ENCODE results near the gene CPM.
"Not testable (repeated sequence)": the region's sequence is repeated elsewhere in the genome, so short reads cannot be mapped to it uniquely, and the experiment has no call there.

CPM gene

GRCh38 chr12:68850390-68850789 lies 82.6 kb downstream of the CPM start:
- ATAC-seq (no peak), DNase-seq (no peak)

- no peak for ATAC-seq
- no peak for DNase-seq
These were observed 86.2 kb downstream of the CPM start for GRCh38 chr12:68846811-68847210.

GRCh38 chr12:68844788-68845695 lies 87.9 kb downstream of the CPM start:
- ATAC-seq (no peak), DNase-seq (no peak)

GRCh38 chr12:68844318-68844745 lies 88.6 kb downstream of the CPM start:
- DNase-seq (no peak), ATAC-seq (no peak)

GRCh38 chr12:68842784-68843567 lies 90.0 kb downstream of the CPM start:
- DNase-seq = no peak
- ATAC-seq = no peak

- ATAC-seq (no peak), DNase-seq (no peak)
These were observed 90.8 kb downstream of the CPM start for GRCh38 chr12:68842123-68842522.

GRCh38 chr12:68841717-68842116 lies 91.3 kb downstream of the CPM start:
- no peak for ATAC-seq

GRCh38 chr12:68841175-68841574 lies 91.8 kb downstream of the CPM start:
- ATAC-seq, DNase-seq: not testable (repeated sequence)

More at GRCh38 chr12:68841717-68842116, 91.3 kb downstream of the CPM start:
- no peak for DNase-seq

- DNase-seq = no peak
- ATAC-seq = no peak
These were observed 93.5 kb downstream of the CPM start for GRCh38 chr12:68839183-68840147.

- DNase-seq (no peak), ATAC-seq (no peak)
These were observed 94.7 kb downstream of the CPM start for GRCh38 chr12:68838046-68838886.

- no peak for ATAC-seq
These were observed 95.8 kb downstream of the CPM start for GRCh38 chr12:68837215-68837614.

GRCh38 chr12:68835333-68835908 lies 97.5 kb downstream of the CPM start:
- no peak for ATAC-seq
- no peak for DNase-seq

More at GRCh38 chr12:68837215-68837614, 95.8 kb downstream of the CPM start:
- no peak for DNase-seq

- ATAC-seq (no peak), DNase-seq (no peak)
These were observed 99.5 kb downstream of the CPM start for GRCh38 chr12:68833508-68833907.

GRCh38 chr12:68832504-68832867 lies 100.5 kb downstream of the CPM start:
- ATAC-seq (no peak), DNase-seq (no peak)

- no peak for DNase-seq
- no peak for ATAC-seq
These were observed 101.0 kb downstream of the CPM start for GRCh38 chr12:68831751-68832503.

GRCh38 chr12:68831272-68831671 lies 101.7 kb downstream of the CPM start:
- DNase-seq (no peak), ATAC-seq (no peak)

- ATAC-seq (no peak), DNase-seq (no peak)
These were observed 104.3 kb downstream of the CPM start for GRCh38 chr12:68828672-68829068.

- no peak for ATAC-seq
- DNase-seq = no peak
These were observed 104.9 kb downstream of the CPM start for GRCh38 chr12:68827895-68828671.

GRCh38 chr12:68825569-68826217 lies 107.3 kb downstream of the CPM start:
- DNase-seq (no peak), ATAC-seq (no peak)

Measured in stimulated activated naive CD8-positive, alpha-beta T cell treated with anti-CD3 and anti-CD28 coated beads, Interleukin-15, Interleukin-2, amounts not matched to agents 100 U/mL and 50 U/mL, for 24 hours (primary cell).